ENCODE data around the gene TBXA2R. TPM values are rescaled to one million over a fixed set of nuclear protein-coding genes. Genes with fewer than 3 reads are reported as not detected.

The TBXA2R gene
- total RNA-seq, 2 experiments from 2014 or later, result 0.41 to 0.42 TPM

- CTCF ChIA-PET, result interaction anchor here (0.8 kb wide), 1 partner anchor 9 kb away, joined by 4 read pairs; no protein-coding TSS in a partner anchor
- intact Hi-C loops (cut with micrococcal nuclease), result loop anchor here (2.0 kb wide), 1 partner anchor 71 kb away; no protein-coding TSS in a partner anchor
- DNase-seq, result no peak
- no peak overlapping the region for H3K4me3 Mint-ChIP-seq
- H3K27me3 Mint-ChIP-seq (ENCODE audit: low read depth), result no peaks in the 10 kb centered on the region
- H3K4me1 Mint-ChIP-seq (ENCODE audit: low read depth), result peaks cover 19% of the 10 kb centered on the region
- no peaks in the 10 kb centered on the region for H3K9me3 Mint-ChIP-seq
- no peak overlapping the region for H3K27ac Mint-ChIP-seq
- H3K36me3 Mint-ChIP-seq (ENCODE audit: low read depth), result peaks cover 8% of the 10 kb centered on the region
Observed at GRCh38 chr19:3547767-3548282, 58.9 kb downstream of the TBXA2R start.

GRCh38 chr19:3547301-3547731 is 59.4 kb downstream of the TBXA2R start:
- Mint-ChIP-seq H3K9me3 (no peaks in the 10 kb centered on the region), H3K4me3 (no peak overlapping the region), H3K27me3 (ENCODE audit: low read depth) (no peaks in the 10 kb centered on the region), H3K4me1 (ENCODE audit: low read depth) (peaks cover 16% of the 10 kb centered on the region), H3K36me3 (ENCODE audit: low read depth) (peaks cover 8% of the 10 kb centered on the region), H3K27ac (no peak overlapping the region)
- intact Hi-C loops (cut with micrococcal nuclease), result loop anchor here (2.0 kb wide), 1 partner anchor 71 kb away; no protein-coding TSS in a partner anchor
- CTCF ChIA-PET, result interaction anchor here (0.8 kb wide), 1 partner anchor 9 kb away, joined by 4 read pairs; no protein-coding TSS in a partner anchor
- DNase-seq, result peak; percentile 36

GRCh38 chr19:3546119-3546518 is 60.6 kb downstream of the TBXA2R start:
- Mint-ChIP-seq H3K27ac (peak overlapping the region; percentile 62), H3K4me1 (ENCODE audit: low read depth) (peaks cover 10% of the 10 kb centered on the region), H3K36me3 (ENCODE audit: low read depth) (peaks cover 8% of the 10 kb centered on the region), H3K27me3 (ENCODE audit: low read depth) (no peaks in the 10 kb centered on the region), H3K9me3 (no peaks in the 10 kb centered on the region), H3K4me3 (no peak overlapping the region)
- intact Hi-C loops (cut with micrococcal nuclease), result loop anchor here (2.0 kb wide), 1 partner anchor 73 kb away; no protein-coding TSS in a partner anchor
- DNase-seq, result no peak
- CTCF ChIA-PET, result interaction anchor here (0.7 to 3.0 kb wide), 7 partner anchors 10 to 154 kb away, joined by 3 to 32 read pairs (median 4); partner anchors contain the start of genes MFSD12 and PIP5K1C

- peaks cover 10% of the 10 kb centered on the region for H3K4me1 Mint-ChIP-seq (ENCODE audit: low read depth)
Observed at GRCh38 chr19:3545669-3546034, 61.0 kb downstream of the TBXA2R start.

GRCh38 chr19:3544742-3545668 is 61.7 kb downstream of the TBXA2R start:
- CTCF ChIA-PET, result interaction anchor here (0.5 to 3.0 kb wide), 11 partner anchors 11 to 109 kb away, joined by 3 to 32 read pairs (median 4); partner anchors contain the start of genes GIPC3 and MFSD12
- Mint-ChIP-seq H3K9me3 (no peaks in the 10 kb centered on the region), H3K4me1 (ENCODE audit: low read depth) (peaks cover 10% of the 10 kb centered on the region), H3K27ac (peak overlapping the region; percentile 62), H3K4me3 (no peak overlapping the region), H3K36me3 (ENCODE audit: low read depth) (peaks cover 6% of the 10 kb centered on the region), H3K27me3 (ENCODE audit: low read depth) (no peaks in the 10 kb centered on the region)
- DNase-seq, result peak; percentile 88
- intact Hi-C loops (cut with micrococcal nuclease), result loop anchor here (1.0 kb wide), 1 partner anchor 161 kb away; no protein-coding TSS in a partner anchor

More at GRCh38 chr19:3545669-3546034, 61.0 kb downstream of the TBXA2R start:
- peaks cover 6% of the 10 kb centered on the region for H3K36me3 Mint-ChIP-seq (ENCODE audit: low read depth)
- CTCF ChIA-PET, result interaction anchor here (0.5 to 3.0 kb wide), 8 partner anchors 10 to 109 kb away, joined by 3 to 32 read pairs (median 4); partner anchors contain the start of genes GIPC3 and MFSD12
- no peak overlapping the region for H3K4me3 Mint-ChIP-seq
- DNase-seq, result no peak
- H3K9me3 Mint-ChIP-seq, result no peaks in the 10 kb centered on the region
- no peaks in the 10 kb centered on the region for H3K27me3 Mint-ChIP-seq (ENCODE audit: low read depth)
- intact Hi-C loops (cut with micrococcal nuclease), result loop anchor here (1.0 to 2.0 kb wide), 2 partner anchors 73 to 161 kb away; no protein-coding TSS in a partner anchor
- peak overlapping the region; percentile 62 for H3K27ac Mint-ChIP-seq

Other genes starting within 250 kb of the TBXA2R start
- gene NFIC, start 240.3 kb downstream of the TBXA2R start, total RNA-seq, result 10 to 100 TPM; 11.9 to 12.8 TPM
- under 1 TPM in 1 of 2 experiments, not detected in 1; 0.41 TPM for gene SMIM24, start 126.3 kb downstream of the TBXA2R start, total RNA-seq
- gene SMIM44, start 123.4 kb downstream of the TBXA2R start, total RNA-seq, result not detected
- gene DOHH, start 106.2 kb downstream of the TBXA2R start, total RNA-seq, result 10 to 100 TPM; 13.3 to 14.0 TPM
- 10 to 100 TPM; 40.3 to 46.3 TPM for gene FZR1, start 100.6 kb downstream of the TBXA2R start, total RNA-seq
- gene TEKTIP1, start 67.7 kb downstream of the TBXA2R start, total RNA-seq, result 1 to 10 TPM; 2.1 to 2.5 TPM
- gene MFSD12, start 49.3 kb downstream of the TBXA2R start, total RNA-seq, result 10 to 100 TPM; 31.3 to 34.0 TPM
- 10 to 100 TPM; 63.3 to 65.9 TPM for gene HMG20B, start 33.9 kb downstream of the TBXA2R start, total RNA-seq
- under 1 TPM; 0.20 to 0.29 TPM for gene GIPC3, start 21.4 kb downstream of the TBXA2R start, total RNA-seq
- 10 to 100 TPM; 24.6 to 27.0 TPM for gene CACTIN, start 19.9 kb upstream of the TBXA2R start, total RNA-seq
- 1 to 10 TPM; 7.3 to 7.5 TPM for gene PIP5K1C, start 93.6 kb upstream of the TBXA2R start, total RNA-seq
- 1 to 10 TPM in 1 of 2 experiments, under 1 TPM in 1; 0.93 to 1.6 TPM for gene TJP3, start 101.5 kb upstream of the TBXA2R start, total RNA-seq
- 10 to 100 TPM; 28.6 to 30.0 TPM for gene APBA3, start 154.8 kb upstream of the TBXA2R start, total RNA-seq
- 10 to 100 TPM; 71.4 to 77.0 TPM for gene MRPL54, start 155.8 kb upstream of the TBXA2R start, total RNA-seq
- not detected for gene RAX2, start 165.4 kb upstream of the TBXA2R start, total RNA-seq
- 10 to 100 TPM; 12.7 to 13.7 TPM for gene MATK, start 179.5 kb upstream of the TBXA2R start, total RNA-seq